ENCODE data around the gene EMILIN3. TPM values are rescaled to one million over a fixed set of nuclear protein-coding genes. Genes with fewer than 3 reads are reported as not detected.

Gene EMILIN3
- total and polyA plus RNA-seq, 2 experiments from 2014 or later, result 2.8 to 9.5 TPM

GRCh38 chr20:41347523-41348429, 18.8 kb downstream of the EMILIN3 start:
- WGBS (ENCODE audit: low lambda C conversion rate, missing lambda C conversion rate), result 85% methylated on average over 13 of the region's 13 CpGs
- Histone ChIP-seq H3K9me3 (ENCODE audit: low read depth) (no peaks in the 10 kb centered on the region), H3K27ac (no peak overlapping the region), H3K9me2 (replicated peaks; ENCODE audit: insufficient read depth) (no peaks in the 10 kb centered on the region), H2AFZ (no peak overlapping the region), H3K36me3 (replicated peaks; ENCODE audit: insufficient read depth, low read depth) (no peaks in the 10 kb centered on the region), H3K4me1 (ENCODE audit: insufficient read depth) (peaks cover 10% of the 10 kb centered on the region), H3K4me3 (no peak overlapping the region), H4K20me1 (ENCODE audit: insufficient read depth, poor library complexity, severe bottlenecking) (no peaks in the 10 kb centered on the region), H3K4me2 (no peak overlapping the region), H3K27me3 (no peaks in the 10 kb centered on the region), H3K79me2 (peaks cover under 1% of the 10 kb centered on the region)
- TF ChIP-seq CTCF (IDR thresholded peaks at IDR 0.05; ENCODE audit: poor library complexity), result no peak
- DNase-seq (ENCODE audit: low spot score), result no peak

- Histone ChIP-seq H2AFZ (no peak overlapping the region), H3K79me2 (peaks cover 19% of the 10 kb centered on the region), H3K9me3 (ENCODE audit: low read depth) (no peaks in the 10 kb centered on the region), H4K20me1 (ENCODE audit: insufficient read depth, poor library complexity, severe bottlenecking) (no peaks in the 10 kb centered on the region), H3K4me3 (no peak overlapping the region), H3K9me2 (replicated peaks; ENCODE audit: insufficient read depth) (no peaks in the 10 kb centered on the region), H3K27ac (no peak overlapping the region), H3K36me3 (replicated peaks; ENCODE audit: insufficient read depth, low read depth) (no peaks in the 10 kb centered on the region), H3K4me2 (no peak overlapping the region), H3K4me1 (ENCODE audit: insufficient read depth) (peaks cover 27% of the 10 kb centered on the region), H3K27me3 (no peaks in the 10 kb centered on the region)
- 93% methylated on average over 17 of the region's 17 CpGs for WGBS (ENCODE audit: low lambda C conversion rate, missing lambda C conversion rate)
- DNase-seq (ENCODE audit: low spot score), result no peak
- TF ChIP-seq EZH2phosphoT487 (IDR thresholded peaks at IDR 0.05; ENCODE audit: low read depth, severe bottlenecking, unreplicated experiment) (no peak), CTCF (IDR thresholded peaks at IDR 0.05; ENCODE audit: poor library complexity) (no peak), EZH2 (IDR thresholded peaks at IDR 0.05; ENCODE audit: borderline replicate concordance) (no peak)
Measured at GRCh38 chr20:41345729-41346067, 20.9 kb downstream of the EMILIN3 start.

- Histone ChIP-seq H3K9me2 (replicated peaks; ENCODE audit: insufficient read depth) (no peaks in the 10 kb centered on the region), H3K27ac (no peak overlapping the region), H3K4me1 (ENCODE audit: insufficient read depth) (peaks cover 27% of the 10 kb centered on the region), H3K9me3 (ENCODE audit: low read depth) (no peaks in the 10 kb centered on the region), H3K4me2 (no peak overlapping the region), H3K79me2 (peaks cover 19% of the 10 kb centered on the region), H3K4me3 (no peak overlapping the region), H2AFZ (no peak overlapping the region), H4K20me1 (ENCODE audit: insufficient read depth, poor library complexity, severe bottlenecking) (no peaks in the 10 kb centered on the region), H3K36me3 (replicated peaks; ENCODE audit: insufficient read depth, low read depth) (no peaks in the 10 kb centered on the region), H3K27me3 (no peaks in the 10 kb centered on the region)
- TF ChIP-seq EZH2 (IDR thresholded peaks at IDR 0.05; ENCODE audit: borderline replicate concordance), result no peak
- no peak for TF ChIP-seq EZH2phosphoT487 (IDR thresholded peaks at IDR 0.05; ENCODE audit: low read depth, severe bottlenecking, unreplicated experiment)
- TF ChIP-seq CTCF (IDR thresholded peaks at IDR 0.05; ENCODE audit: poor library complexity), result no peak
- DNase-seq (ENCODE audit: low spot score), result no peak
- 92% methylated on average over 11 of the region's 11 CpGs for WGBS (ENCODE audit: low lambda C conversion rate, missing lambda C conversion rate)
Measured at GRCh38 chr20:41344938-41345728, 21.5 kb downstream of the EMILIN3 start.
